OCI-LY3 (cell line): ENCODE measurements around the gene RNF157.

Source experiments
- H2AFZ ChIP-seq: fragments of 200-600, 300-600 bp; shearing (Covaris generic); 2 replicates; pipeline ENCODE4 v1.6.0; 2014; ENCODE audit warnings: antibody characterized with exemption, low read depth, low read length
- H3K27ac ChIP-seq: fragments of 200-600, 300-600 bp; sonication (generic); 2 replicates; pipeline ENCODE4 v1.5.1; 2014; ENCODE audit warnings: mild to moderate bottlenecking, low read length, moderate library complexity, mixed read lengths
- H3K27me3 ChIP-seq: fragments of 200-600, 300-600 bp; sonication (generic); 2 replicates; pipeline ENCODE4 v1.6.1; 2014; ENCODE audit warnings: low read depth, low read length, mixed read lengths
- H3K36me3 ChIP-seq: fragments of 200-600, 300-600 bp; sonication (generic); replicated peaks from 2 replicates; pipeline ENCODE3; 2014; ENCODE audit warnings: low read depth, low read length, mixed read lengths
- H3K4me1 ChIP-seq: fragments of 300-600, 200-600 bp; sonication (generic); 2 replicates; pipeline ENCODE4 v1.6.1; 2014; ENCODE audit warnings: low read length, mixed read lengths
- H3K4me2 ChIP-seq: fragments of 200-600, 300-600 bp; sonication (generic); 2 replicates; pipeline ENCODE4 v1.6.1; 2014; ENCODE audit warnings: low read length, mixed read lengths
- H3K4me3 ChIP-seq: fragments of 300-600, 200-600 bp; sonication (generic); 2 replicates; pipeline ENCODE4 v1.5.1; 2014; ENCODE audit warnings: antibody characterized with exemption, mild to moderate bottlenecking, low read length, moderate library complexity
- H3K79me2 ChIP-seq: fragments of 300-600, 200-600 bp; shearing (Covaris generic); 2 replicates; pipeline ENCODE4 v1.6.1; 2014; ENCODE audit warnings: mild to moderate bottlenecking, low read length, mixed read lengths
- H3K9ac ChIP-seq: fragments of 300-600, 200-600 bp; shearing (Covaris generic); 2 replicates; pipeline ENCODE4 v1.6.0; 2014; ENCODE audit warnings: mild to moderate bottlenecking, low read length, moderate library complexity
- H3K9me3 ChIP-seq: fragments of 200-600, 300-600 bp; shearing (Covaris generic); 2 replicates; pipeline ENCODE4 v1.6.1; 2014; ENCODE audit warnings: low read length, mixed read lengths; ENCODE audit not compliant: insufficient read depth
- H4K20me1 ChIP-seq: fragments of 200-600, 300-600 bp; sonication (generic); 2 replicates; pipeline ENCODE4 v1.6.1; 2016; ENCODE audit warnings: low read length, mixed read lengths; ENCODE audit not compliant: insufficient read depth
- CTCF ChIP-seq: fragments of 200-600, 300-600 bp; sonication (generic); IDR thresholded peaks from 2 replicates; pipeline ENCODE4 v1.5.1; 2014; ENCODE audit warnings: antibody characterized with exemption, low read length, low read depth
- EZH2phosphoT487 ChIP-seq: fragments of 200-600 bp; shearing (Covaris generic); IDR thresholded peaks from 2 replicates; pipeline ENCODE4 v1.6.1; 2018; ENCODE audit warnings: antibody characterized with exemption, mixed run types, low read depth

Gene RNF157

GRCh38 chr17:76154292-76154691, 86.0 kb downstream of the RNF157 start:
- H3K4me1 ChIP-seq = peaks cover 11% of the 10 kb centered on the region
- TF ChIP-seq CTCF (no peak), EZH2phosphoT487 (no peak)
- no peak overlapping the region for H3K4me2 ChIP-seq
- no peaks in the 10 kb centered on the region for H3K9me3 ChIP-seq
- no peaks in the 10 kb centered on the region for H4K20me1 ChIP-seq
- no peak overlapping the region for H3K9ac ChIP-seq
- H3K4me3 ChIP-seq = no peak overlapping the region
- no peaks in the 10 kb centered on the region for H3K36me3 ChIP-seq
- no peak overlapping the region for H3K27ac ChIP-seq
- H2AFZ ChIP-seq = no peak overlapping the region
- H3K79me2 ChIP-seq = no peaks in the 10 kb centered on the region
- H3K27me3 ChIP-seq = peaks cover 7% of the 10 kb centered on the region; the same call in 1 of the 2 replicates

GRCh38 chr17:76153640-76154039, 86.7 kb downstream of the RNF157 start:
- H4K20me1 ChIP-seq = no peaks in the 10 kb centered on the region
- peaks cover 11% of the 10 kb centered on the region for H3K4me1 ChIP-seq
- no peak overlapping the region for H3K4me3 ChIP-seq
- no peaks in the 10 kb centered on the region for H3K36me3 ChIP-seq
- no peaks in the 10 kb centered on the region for H3K9me3 ChIP-seq
- no peak overlapping the region for H3K9ac ChIP-seq
- H3K27ac ChIP-seq = no peak overlapping the region
- TF ChIP-seq EZH2phosphoT487 = no peak
- TF ChIP-seq CTCF = no peak
- H2AFZ ChIP-seq = no peak overlapping the region
- H3K27me3 ChIP-seq = peaks cover 7% of the 10 kb centered on the region; the same call in 1 of the 2 replicates
- no peaks in the 10 kb centered on the region for H3K79me2 ChIP-seq
- no peak overlapping the region for H3K4me2 ChIP-seq

GRCh38 chr17:76153202-76153601, 87.1 kb downstream of the RNF157 start:
- Histone ChIP-seq H3K79me2 (no peaks in the 10 kb centered on the region), H3K4me1 (peaks cover 11% of the 10 kb centered on the region), H3K4me2 (no peak overlapping the region), H3K36me3 (no peaks in the 10 kb centered on the region), H3K4me3 (no peak overlapping the region), H3K27ac (no peak overlapping the region), H3K9ac (no peak overlapping the region), H4K20me1 (no peaks in the 10 kb centered on the region), H3K9me3 (no peaks in the 10 kb centered on the region), H2AFZ (no peak overlapping the region), H3K27me3 (peaks cover 7% of the 10 kb centered on the region; the same call in 1 of the 2 replicates)
- no peak for TF ChIP-seq CTCF
- TF ChIP-seq EZH2phosphoT487 = no peak

GRCh38 chr17:76152591-76152990, 87.7 kb downstream of the RNF157 start:
- Histone ChIP-seq H3K9me3 (no peaks in the 10 kb centered on the region), H3K36me3 (no peaks in the 10 kb centered on the region), H3K79me2 (no peaks in the 10 kb centered on the region), H3K27ac (no peak overlapping the region), H2AFZ (no peak overlapping the region), H3K4me1 (peaks cover 11% of the 10 kb centered on the region), H3K4me3 (no peak overlapping the region), H3K27me3 (peaks cover 7% of the 10 kb centered on the region; the same call in 1 of the 2 replicates), H3K4me2 (no peak overlapping the region), H3K9ac (no peak overlapping the region), H4K20me1 (no peaks in the 10 kb centered on the region)
- TF ChIP-seq EZH2phosphoT487 (no peak), CTCF (no peak)
